Muscle of leg (tissue), 9 donors: ENCODE data around the gene ZFR. TPM values are rescaled to one million over a fixed set of nuclear protein-coding genes. Genes with fewer than 3 reads are reported as not detected.

Experiments
- polyA plus RNA-seq, 8 donors: library from polyadenylated mRNA; unstranded; fragments of 120-200 nt; gene quantifications; one replicate each; pipeline versions ENCODE4 v1.2.1 to v1.2.3, GENCODE V29; 2013; ENCODE audit warnings: inconsistent platforms in 1 of 8, low replicate concordance in 1 of 8; ENCODE audit not compliant: insufficient read length in 8 of 8, insufficient read depth in 1 of 8
- total RNA-seq: library from RNA; stranded (reverse); fragments of 120-200 nt; gene quantifications from one replicate; pipeline ENCODE4 v1.2.4, GENCODE V29; 2013

Gene ZFR
- total and polyA plus RNA-seq, 9 donors, result 65.0 to 93.9 (median 81.5) TPM

Other genes starting within 250 kb of the ZFR start
- gene MTMR12, start 131.8 kb downstream of the ZFR start, total RNA-seq, result 12.9 TPM
- 10 to 100 TPM; 13.2 to 19.2 (median 15.6) TPM for gene MTMR12, start 131.8 kb downstream of the ZFR start, polyA plus RNA-seq
- gene SUB1, start 140.8 kb upstream of the ZFR start, total RNA-seq, result 296 TPM
- 100 to 1,000 TPM; 238 to 318 (median 267) TPM for gene SUB1, start 140.8 kb upstream of the ZFR start, polyA plus RNA-seq